ENCODE data around the gene JMY. TPM values are rescaled to one million over a fixed set of nuclear protein-coding genes. Genes with fewer than 3 reads are reported as not detected.

JMY gene
- total and polyA plus RNA-seq, 2 donors (not counting 3 experiments of a cell fraction or from before 2014, with no cell fraction given), result 1.5 to 6.5 TPM

DNA sequence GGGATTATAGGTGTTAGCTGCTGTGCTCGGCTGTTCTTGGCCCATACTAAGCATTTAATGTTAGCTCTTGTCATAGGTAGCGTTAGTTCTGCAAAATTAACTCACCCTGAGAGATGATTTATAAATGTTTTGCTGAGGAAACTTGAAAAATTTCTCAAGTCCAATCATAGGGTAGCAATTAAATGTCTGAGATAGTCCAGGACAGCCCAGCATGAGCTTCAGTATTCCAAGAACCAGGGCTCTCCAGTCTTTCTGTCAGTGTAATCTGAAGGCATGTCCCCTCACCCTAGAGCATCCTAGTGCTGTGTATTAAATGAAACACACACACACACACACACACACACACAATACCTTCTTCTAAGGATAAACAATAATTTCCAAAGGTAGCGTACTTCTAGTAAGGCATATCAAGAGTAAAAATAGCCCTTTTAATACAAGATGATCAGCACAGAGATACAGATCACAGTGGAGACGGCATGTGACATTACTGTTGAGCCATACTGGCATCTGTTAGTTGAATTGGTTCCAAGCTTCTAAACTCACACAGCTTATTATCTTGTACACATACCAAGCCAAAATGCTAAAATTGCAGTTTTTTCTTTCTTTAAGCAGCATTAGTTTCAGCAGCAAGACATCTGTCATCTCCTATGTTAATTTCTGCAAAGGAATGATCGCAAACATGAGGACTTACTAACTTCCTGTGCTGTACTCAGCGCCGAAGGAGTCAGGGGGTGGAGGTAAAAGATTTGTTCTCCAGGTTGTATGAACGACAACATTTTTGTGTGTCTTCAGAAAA is 46.3 kb upstream of the JMY start:
- CTCF ChIA-PET, result interaction anchor here (0.7 to 1.7 kb wide), 2 partner anchors 164 to 894 kb away, joined by 4 to 5 read pairs; no protein-coding TSS in a partner anchor
- Histone ChIP-seq H3K4me3 (replicated peaks in 1 of 3; ENCODE audit: insufficient read depth in 1 of 3, low read depth in 1 of 3, low read length in 3 of 3) (no peak overlapping the region), H3K9me3 (replicated peaks; ENCODE audit: control insufficient read depth, insufficient read depth, low read length) (no peaks in the 10 kb centered on the region), H3K36me3 (ENCODE audit: control insufficient read depth in 2 of 2, extremely low read depth in 1 of 2, insufficient read depth in 2 of 2, low read length in 2 of 2) (no peaks in the 10 kb centered on the region), H3K9ac (replicated peaks; ENCODE audit: extremely low read depth, insufficient read depth, low read length) (no peak overlapping the region), H3K79me2 (ENCODE audit: control insufficient read depth, insufficient read depth, low read length) (no peaks in the 10 kb centered on the region), H4K20me1 (replicated peaks; ENCODE audit: control insufficient read depth, extremely low read depth, insufficient read depth, low read length) (no peaks in the 10 kb centered on the region), H3K4me1 (ENCODE audit: control insufficient read depth, extremely low read depth, insufficient read depth, low read length) (no peaks in the 10 kb centered on the region), H3K9me1 (replicated peaks; ENCODE audit: control insufficient read depth, extremely low read depth, insufficient read depth, low read length) (no peaks in the 10 kb centered on the region), H3K27ac (ENCODE audit: insufficient read depth, low read depth, low read length) (no peak overlapping the region), H3K27me3 (ENCODE audit: control insufficient read depth in 2 of 2, insufficient read depth in 2 of 2, low read length in 2 of 2) (no peaks in the 10 kb centered on the region), H3K4me2 (ENCODE audit: insufficient read depth, low read length) (no peak overlapping the region), H2AFZ (ENCODE audit: low read depth, low read length) (no peak overlapping the region)
- POLR2A ChIA-PET, result no interaction called here
- TF ChIP-seq FOS (IDR thresholded peaks at IDR 0.05; ENCODE audit: borderline replicate concordance, insufficient read depth, low read length) (no peak), JUN (IDR thresholded peaks at IDR 0.05; ENCODE audit: borderline replicate concordance, insufficient read depth, insufficient read length, low read depth) (no peak), MYC (IDR thresholded peaks at IDR 0.05; ENCODE audit: low read depth, low read length) (no peak), POLR2AphosphoS5 (IDR thresholded peaks at IDR 0.05; ENCODE audit: insufficient read depth, low read depth, low read length) (no peak), GATA2 (IDR thresholded peaks at IDR 0.05; ENCODE audit: insufficient read depth, insufficient read length, low read depth, low read length) (no peak), EZH2 (IDR thresholded peaks at IDR 0.05; ENCODE audit: borderline replicate concordance, low read depth, low read length, severe bottlenecking) (no peak), POLR2A (IDR thresholded peaks at IDR 0.05; ENCODE audit: low read depth, low read length) (no peak)
- TF ChIP-seq, protein P1, sequence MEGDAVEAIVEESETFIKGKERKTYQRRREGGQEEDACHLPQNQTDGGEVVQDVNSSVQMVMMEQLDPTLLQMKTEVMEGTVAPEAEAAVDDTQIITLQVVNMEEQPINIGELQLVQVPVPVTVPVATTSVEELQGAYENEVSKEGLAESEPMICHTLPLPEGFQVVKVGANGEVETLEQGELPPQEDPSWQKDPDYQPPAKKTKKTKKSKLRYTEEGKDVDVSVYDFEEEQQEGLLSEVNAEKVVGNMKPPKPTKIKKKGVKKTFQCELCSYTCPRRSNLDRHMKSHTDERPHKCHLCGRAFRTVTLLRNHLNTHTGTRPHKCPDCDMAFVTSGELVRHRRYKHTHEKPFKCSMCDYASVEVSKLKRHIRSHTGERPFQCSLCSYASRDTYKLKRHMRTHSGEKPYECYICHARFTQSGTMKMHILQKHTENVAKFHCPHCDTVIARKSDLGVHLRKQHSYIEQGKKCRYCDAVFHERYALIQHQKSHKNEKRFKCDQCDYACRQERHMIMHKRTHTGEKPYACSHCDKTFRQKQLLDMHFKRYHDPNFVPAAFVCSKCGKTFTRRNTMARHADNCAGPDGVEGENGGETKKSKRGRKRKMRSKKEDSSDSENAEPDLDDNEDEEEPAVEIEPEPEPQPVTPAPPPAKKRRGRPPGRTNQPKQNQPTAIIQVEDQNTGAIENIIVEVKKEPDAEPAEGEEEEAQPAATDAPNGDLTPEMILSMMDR (IDR thresholded peaks at IDR 0.05; ENCODE audit: extremely low read depth in 1 of 2, insufficient read depth in 1 of 2, low read depth in 1 of 2, low read length in 2 of 2), result no peak
- TF ChIP-seq, protein P2, sequence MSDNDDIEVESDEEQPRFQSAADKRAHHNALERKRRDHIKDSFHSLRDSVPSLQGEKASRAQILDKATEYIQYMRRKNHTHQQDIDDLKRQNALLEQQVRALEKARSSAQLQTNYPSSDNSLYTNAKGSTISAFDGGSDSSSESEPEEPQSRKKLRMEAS (IDR thresholded peaks at IDR 0.05; ENCODE audit: insufficient read depth, insufficient read length), result no peak
- DNase-seq (ENCODE audit: low read depth, low spot score) (no peak), FAIRE-seq (no peak)
- intact Hi-C loops (cut with micrococcal nuclease), result no loop called here
- dilution Hi-C loops (cut with MboI; ENCODE audit: extremely low pct_ligation_motif_present, low sequenced_read_pairs), result no loop called here
- no TSS peak for BruUV-seq (replicated peaks)
